ENCODE results near the gene CTNNA3.

CTNNA3 gene

DNA sequence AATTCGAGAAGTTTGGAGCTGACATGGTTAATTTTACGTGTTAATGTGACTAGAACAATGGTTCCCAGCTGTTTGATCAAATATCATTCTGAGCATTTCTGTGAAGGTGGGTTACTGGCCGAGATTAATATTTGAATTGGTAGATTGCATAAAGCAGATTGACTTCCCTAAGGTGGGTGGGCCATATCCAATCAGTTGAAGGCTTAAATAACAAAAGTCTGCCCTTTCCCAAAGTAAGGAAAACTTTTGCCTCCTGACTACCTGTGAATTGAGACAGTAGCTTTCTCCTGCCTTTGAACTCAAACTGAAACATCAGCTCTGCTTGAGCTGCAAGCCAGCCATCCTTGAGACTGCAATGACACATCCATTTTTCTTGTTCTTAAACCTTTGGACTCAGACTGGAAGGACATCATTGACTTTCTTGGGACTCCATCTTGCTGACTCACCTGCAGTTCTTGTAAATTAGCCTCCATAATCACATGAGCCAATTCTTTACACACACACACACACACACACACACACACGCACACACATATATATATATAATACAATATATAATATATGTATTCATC lies 833.2 kb downstream of the CTNNA3 start:
- no peak for DNase-seq (ENCODE audit: low read depth in 2 of 2)
- TF ChIP-seq, protein P1, sequence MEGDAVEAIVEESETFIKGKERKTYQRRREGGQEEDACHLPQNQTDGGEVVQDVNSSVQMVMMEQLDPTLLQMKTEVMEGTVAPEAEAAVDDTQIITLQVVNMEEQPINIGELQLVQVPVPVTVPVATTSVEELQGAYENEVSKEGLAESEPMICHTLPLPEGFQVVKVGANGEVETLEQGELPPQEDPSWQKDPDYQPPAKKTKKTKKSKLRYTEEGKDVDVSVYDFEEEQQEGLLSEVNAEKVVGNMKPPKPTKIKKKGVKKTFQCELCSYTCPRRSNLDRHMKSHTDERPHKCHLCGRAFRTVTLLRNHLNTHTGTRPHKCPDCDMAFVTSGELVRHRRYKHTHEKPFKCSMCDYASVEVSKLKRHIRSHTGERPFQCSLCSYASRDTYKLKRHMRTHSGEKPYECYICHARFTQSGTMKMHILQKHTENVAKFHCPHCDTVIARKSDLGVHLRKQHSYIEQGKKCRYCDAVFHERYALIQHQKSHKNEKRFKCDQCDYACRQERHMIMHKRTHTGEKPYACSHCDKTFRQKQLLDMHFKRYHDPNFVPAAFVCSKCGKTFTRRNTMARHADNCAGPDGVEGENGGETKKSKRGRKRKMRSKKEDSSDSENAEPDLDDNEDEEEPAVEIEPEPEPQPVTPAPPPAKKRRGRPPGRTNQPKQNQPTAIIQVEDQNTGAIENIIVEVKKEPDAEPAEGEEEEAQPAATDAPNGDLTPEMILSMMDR (IDR thresholded peaks at IDR 0.05; ENCODE audit: low read depth, low read length), result no peak
- no peak overlapping the region for H3K4me3 ChIP-seq (replicated peaks in 1 of 2; ENCODE audit: low read depth in 2 of 2, low read length in 2 of 2)

DNA sequence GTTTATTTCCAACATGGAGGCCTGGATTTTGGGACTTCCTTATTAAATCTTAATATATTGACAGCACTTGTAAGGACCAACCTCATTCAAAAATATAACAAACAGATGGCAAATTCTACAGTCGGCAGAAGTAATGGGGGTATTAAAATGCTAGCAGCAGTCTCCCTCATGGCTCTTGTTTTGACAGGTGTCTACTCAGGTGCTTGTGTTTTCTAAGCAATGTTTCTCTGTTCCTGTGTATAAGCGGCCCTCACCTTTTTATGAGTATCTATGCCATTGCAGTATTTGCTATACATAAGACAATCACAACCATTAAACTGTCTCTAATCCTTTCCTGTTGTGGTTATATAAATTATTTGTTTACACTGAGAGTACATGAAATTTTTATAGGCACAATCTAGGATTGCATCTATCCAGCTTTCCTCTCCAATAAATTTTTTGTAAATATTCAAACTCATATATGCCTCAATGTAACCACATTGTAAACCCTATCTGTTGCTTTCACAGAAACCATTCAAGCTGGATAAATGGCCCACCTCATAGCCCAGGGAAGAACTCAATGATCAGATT lies 835.5 kb downstream of the CTNNA3 start:
- TF ChIP-seq, protein P1 (IDR thresholded peaks at IDR 0.05; ENCODE audit: low read depth, low read length), result no peak
- DNase-seq (ENCODE audit: low read depth in 2 of 2), result no peak
- H3K4me3 ChIP-seq (replicated peaks in 1 of 2; ENCODE audit: low read depth in 2 of 2, low read length in 2 of 2), result no peak overlapping the region

DNA sequence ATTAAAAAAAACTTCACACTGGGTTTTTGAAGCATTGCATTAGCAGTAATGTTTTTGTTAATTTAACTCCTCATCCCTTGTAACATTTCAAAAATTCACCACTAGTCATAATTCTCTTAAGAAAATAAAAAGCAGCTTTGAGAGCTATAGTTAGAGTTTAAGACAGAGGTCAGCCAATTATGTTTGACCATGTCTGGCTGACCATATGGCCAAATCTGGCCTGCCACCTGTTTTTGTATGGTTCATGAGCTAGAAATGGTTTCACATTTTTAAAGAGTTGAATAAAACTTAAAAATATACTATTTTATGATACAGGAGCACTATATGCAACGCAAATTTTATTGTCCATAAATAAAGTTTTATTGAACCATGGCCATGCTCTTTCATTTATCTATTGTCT lies 843.2 kb downstream of the CTNNA3 start:
- TF ChIP-seq, protein P1 (IDR thresholded peaks at IDR 0.05; ENCODE audit: low read depth, low read length), result no peak
- no peak overlapping the region for H3K4me3 ChIP-seq (replicated peaks in 1 of 2; ENCODE audit: low read depth in 2 of 2, low read length in 2 of 2)
- no peak for DNase-seq (ENCODE audit: low read depth in 2 of 2)

DNA sequence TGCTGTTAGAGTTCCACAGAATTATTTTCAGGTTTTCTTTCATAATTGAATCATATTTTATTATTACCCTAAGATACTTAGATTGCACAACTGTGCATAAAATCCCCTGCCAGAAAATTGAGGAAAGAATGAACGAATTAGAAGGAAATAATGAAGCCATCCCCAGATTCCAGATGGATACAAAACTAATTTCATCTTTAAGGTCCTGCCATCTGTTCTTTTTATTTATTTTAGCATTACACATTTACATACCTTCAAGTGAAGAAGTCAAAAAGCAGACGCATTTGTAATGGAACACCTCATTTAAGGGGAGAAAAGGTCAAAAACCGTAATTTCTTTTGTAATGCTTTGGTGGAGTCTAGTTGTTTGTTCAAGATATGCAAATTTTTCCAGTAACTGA lies 847.1 kb downstream of the CTNNA3 start:
- TF ChIP-seq, protein P1 (IDR thresholded peaks at IDR 0.05; ENCODE audit: low read depth, low read length), result no peak
- DNase-seq (ENCODE audit: low read depth in 2 of 2), result no peak
- no peak overlapping the region for H3K4me3 ChIP-seq (replicated peaks in 1 of 2; ENCODE audit: low read depth in 2 of 2, low read length in 2 of 2)

DNA sequence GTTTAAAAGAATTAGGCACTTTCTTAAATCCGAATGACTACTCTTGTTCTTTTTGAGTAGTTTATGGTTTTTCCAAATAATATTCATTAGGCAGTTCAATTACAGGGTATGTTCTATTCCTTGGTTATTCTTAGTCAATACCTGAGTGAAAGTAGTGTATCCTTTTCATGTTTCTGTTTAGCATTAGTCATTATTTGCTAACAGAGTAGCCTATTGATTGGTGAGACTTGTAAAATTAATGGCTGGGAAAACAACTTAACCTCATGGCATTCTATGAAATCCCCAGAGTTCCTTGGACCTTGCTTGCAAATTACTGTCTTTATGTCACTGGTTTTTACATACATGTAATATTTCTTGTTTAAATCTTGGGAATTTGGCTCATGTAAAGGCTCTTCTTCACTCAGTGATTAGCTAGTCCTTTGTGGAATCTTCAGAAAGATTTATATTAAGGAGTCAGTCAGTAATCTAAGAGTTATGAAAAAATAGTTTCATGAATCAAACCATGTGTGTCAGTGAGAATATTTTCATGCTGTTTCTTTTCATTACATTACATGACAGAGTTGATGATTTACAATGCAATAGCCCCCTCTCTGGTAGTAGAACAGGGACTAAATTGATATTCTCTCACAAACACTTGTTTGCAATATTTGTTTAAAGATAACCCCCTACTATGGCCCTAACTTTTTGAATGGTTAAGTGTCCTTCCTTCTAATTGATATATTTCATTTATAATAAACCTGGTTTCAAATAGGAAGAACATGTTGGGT lies 851.6 kb downstream of the CTNNA3 start:
- peak; percentile 4 to 38 for DNase-seq (ENCODE audit: low read depth in 2 of 2)
- no peak overlapping the region for H3K4me3 ChIP-seq (replicated peaks in 1 of 2; ENCODE audit: low read depth in 2 of 2, low read length in 2 of 2)
- TF ChIP-seq, protein P1 (IDR thresholded peaks at IDR 0.05; ENCODE audit: low read depth, low read length), result peak; percentile 7

DNA sequence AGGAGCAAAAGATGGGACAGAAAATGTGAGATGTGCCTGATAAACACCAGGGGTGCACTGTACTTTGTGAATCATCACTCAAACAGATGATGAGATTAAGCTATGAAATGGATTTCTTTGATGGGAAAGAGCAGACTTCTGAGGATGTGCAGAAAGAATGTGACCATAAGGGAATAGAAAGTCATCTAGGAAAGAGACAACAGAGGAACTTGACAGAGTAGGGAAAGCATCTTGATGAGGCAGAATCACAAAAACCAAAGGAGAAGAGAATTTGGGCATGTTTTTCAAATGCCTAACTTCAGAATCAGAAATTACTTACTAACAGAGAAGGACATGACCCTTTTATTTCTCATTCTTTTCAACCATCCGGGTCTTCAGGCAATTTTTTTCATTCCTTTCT lies 852.6 kb downstream of the CTNNA3 start:
- H3K4me3 ChIP-seq (replicated peaks in 1 of 2; ENCODE audit: low read depth in 2 of 2, low read length in 2 of 2), result no peak overlapping the region
- TF ChIP-seq, protein P1 (IDR thresholded peaks at IDR 0.05; ENCODE audit: low read depth, low read length), result no peak
- DNase-seq (ENCODE audit: low read depth in 2 of 2), result no peak
